Left colon (tissue), 2 donors: ENCODE results near the gene ZNF200. TPM values are rescaled to one million over a fixed set of nuclear protein-coding genes. Genes with fewer than 3 reads are reported as not detected.
"Not testable (repeated sequence)": the region's sequence is repeated elsewhere in the genome, so short reads cannot be mapped to it uniquely, and the experiment has no call there.

Experiments used
- ATAC-seq: fragments of 200-7000 bp; cut with Tn5 transposase; one replicate; pipeline ENCODE4 v1.9.1; 2020; ENCODE audit warnings: mild to moderate bottlenecking, moderate library complexity
- DNase-seq, 2 donors: peaks; one replicate each; pipeline ENCODE4 v3.0.0-alpha.2; 2020
- intact Hi-C, 2 donors: fragments of 100-400 bp; cut with DNase I in 1 of 2; cut with micrococcal nuclease in 1 of 2; formaldehyde crosslinking; loops; one replicate each; pipeline versions ENCODE4 v1.11.2 to v1.14.0; 2022; cut with DNase I, micrococcal nuclease
- total RNA-seq, 2 donors: library from RNA; stranded (reverse); fragmentation: NEBNext Ultra II Directional; extraction: Animal tissue kit (Norgen Biotek cat#: 25700); gene quantifications; one replicate each; pipeline ENCODE4 v1.2.1, GENCODE V29; 2021
- donor health status: DM: no; HTN: no; CAD: no.
- donor health status: DM: yes; HTN: yes; CAD: no.

ZNF200 gene
- total RNA-seq, 2 donors from 2014 or later = 6.0 to 6.1 TPM

DNA sequence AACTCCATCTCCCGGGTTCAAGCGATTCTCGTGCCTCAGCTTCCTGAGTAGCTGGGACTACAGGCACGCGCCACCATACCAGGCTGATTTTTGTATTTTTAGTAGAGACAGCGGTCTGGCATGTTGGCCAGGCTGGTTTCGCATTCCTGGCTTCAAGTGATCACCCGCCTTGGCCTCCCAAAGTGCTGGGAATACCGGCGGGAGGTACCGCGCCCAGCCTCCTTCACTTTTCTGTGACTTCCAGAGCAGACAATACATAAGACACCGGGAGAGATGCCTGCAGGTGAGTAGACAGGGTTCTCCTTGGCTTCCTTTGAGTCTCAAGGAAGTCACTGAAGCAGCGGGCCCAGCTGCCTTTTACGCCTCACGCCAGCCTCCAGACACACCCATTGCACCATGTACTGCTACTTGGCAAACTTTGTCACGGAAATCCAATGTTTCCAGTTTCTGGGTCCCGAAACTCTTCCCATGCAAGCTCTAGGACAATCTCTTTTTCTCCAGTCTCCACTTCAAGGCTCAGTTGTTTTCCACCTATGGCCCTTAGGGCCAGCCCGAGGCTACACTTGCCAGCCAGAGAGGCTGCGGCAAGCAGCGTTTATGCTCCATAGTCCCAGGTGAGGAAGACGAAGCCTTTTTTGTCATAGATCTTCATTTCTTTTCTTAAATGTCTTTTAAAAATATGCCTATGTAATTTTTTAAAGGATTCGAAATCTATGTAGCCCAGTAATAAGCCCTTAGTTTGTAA, 47.8 kb downstream of the ZNF200 start:
- DNase-seq (no peak), ATAC-seq (peak; percentile 66)
- intact Hi-C loops = no loop called here

DNA sequence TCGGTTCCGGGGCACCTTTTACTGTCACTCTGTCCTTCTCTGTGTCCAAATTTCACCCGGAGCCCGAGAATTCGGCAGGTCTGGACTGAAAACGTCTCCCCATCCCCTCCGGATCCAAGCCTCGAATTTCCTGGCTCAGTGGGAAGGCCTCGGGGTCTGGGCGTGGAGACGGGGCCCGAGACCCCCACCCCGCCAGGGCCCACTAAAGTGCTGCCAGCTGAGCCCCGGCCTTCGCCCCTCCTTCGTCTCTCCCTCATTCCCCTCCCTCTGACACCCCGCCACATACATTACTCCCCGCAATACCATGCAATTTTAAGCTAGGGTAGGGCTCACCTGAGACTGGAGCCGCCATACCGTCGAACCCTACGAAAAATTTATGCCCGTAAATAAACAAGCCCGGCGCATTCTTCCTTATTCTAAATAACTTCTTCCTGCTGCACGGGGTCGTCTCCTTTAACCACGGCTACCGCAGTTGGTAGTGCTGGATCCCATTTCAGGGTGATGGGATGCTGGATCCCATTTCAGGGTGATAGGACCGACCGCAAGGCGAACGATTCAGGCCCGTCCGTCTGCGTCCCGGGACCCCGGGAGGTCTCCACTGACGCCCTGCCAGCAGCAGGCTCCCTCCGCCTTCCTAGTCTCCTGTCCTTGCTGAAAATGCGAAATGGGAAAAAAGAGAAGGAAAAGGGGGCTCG, 51.4 kb downstream of the ZNF200 start:
- intact Hi-C loops = no loop called here
- DNase-seq = no peak
- ATAC-seq = no peak

DNA sequence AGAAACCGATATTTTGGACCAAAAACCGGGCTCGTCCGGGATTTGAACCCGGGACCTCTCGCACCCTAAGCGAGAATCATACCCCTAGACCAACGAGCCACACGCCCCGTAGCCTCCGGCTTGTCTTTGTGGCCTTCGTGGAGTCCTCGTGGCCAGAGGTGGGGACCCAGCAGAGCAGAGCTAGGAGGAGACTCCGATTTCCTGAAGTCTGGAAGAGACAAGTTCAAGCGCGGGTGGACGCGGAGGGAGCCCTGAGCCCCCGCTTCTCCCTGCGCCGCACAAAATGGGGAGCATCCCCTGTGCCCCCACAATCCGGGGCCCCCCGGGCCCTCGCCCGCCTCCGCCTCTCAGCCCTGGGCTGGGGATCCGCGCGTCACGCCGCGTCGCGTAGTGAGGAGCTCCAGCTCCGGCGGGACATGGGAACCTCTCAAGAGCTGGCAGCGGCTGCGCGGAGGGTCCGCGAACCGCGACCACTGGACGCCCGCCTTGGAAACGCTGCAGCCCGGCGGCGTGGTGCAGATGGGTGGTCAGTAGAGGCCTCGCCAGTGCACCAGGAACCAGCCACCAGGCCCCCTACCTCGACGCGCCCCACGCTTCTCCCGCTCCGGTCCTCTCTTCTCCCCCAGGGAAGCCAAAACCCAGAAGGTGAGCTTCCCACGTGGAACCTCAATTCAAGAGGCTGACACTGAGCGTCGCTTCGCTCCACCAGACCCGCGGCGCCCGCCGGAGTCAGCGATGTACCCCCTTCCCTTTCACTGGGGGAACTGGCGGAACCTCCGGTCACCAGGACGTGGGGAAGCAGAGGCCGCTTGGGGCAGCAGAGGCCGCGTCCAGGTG, 52.1 kb downstream of the ZNF200 start:
- intact Hi-C loops = no loop called here
- ATAC-seq = peak; percentile 72
- no peak for DNase-seq

DNA sequence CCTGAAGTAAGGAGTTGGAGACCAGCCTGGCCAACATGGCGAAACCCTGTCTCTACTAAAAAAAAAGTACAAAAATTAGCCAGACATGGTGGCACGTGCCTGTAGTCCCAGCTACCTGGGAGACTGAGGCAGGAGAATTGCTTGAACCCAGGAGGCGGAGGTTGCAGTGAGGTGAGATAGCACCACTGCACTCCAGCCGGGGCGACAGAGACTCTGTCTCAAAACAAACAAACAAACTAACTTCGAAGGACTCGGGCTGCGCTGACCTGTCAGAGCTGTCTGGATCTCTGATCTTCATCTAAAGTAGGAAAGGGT, 52.7 kb downstream of the ZNF200 start:
- ATAC-seq, intact Hi-C loops, DNase-seq: not testable (repeated sequence)

DNA sequence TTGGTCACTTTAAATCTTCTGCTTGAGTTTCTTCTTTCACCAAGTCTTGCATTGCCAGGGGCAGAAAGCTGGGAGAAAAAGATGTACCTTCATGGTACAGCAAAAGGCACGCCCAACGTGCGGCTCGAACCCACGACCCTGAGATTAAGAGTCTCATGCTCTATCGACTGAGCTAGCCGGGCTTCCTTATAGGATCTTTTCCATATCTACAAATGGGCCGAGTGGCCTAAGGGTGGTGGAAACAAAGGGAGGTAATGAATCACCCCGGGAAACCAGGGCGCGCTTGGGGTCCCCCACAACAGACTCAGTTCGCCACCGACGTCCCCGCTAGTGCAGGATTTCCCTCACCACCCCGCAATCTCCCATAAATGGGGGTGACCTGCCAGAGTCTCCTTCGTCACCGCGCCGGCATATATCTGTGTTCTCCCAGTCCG, 54.5 kb downstream of the ZNF200 start:
- ATAC-seq (no peak), DNase-seq (no peak)
- intact Hi-C loops = no loop called here

DNA sequence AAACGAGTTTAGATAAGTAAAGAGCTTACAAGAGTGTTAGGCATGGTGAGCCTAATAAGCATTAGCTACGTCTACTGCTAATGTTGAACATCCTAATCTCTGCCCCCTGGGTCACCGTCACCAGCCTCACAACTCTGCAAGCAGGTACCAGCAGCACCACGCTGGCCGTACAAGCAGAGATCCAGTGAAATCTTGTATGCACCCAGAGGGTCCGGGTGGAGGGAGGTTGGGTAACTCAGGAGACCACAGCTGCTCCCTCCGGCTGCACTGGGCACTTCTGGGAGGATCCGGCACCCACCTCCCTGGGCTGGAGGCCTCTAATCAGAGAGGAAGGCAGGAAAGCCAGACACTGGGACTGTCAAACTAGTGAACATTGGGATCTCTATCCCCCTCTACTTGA, 55.3 kb downstream of the ZNF200 start:
- no peak for ATAC-seq
- intact Hi-C loops = no loop called here

DNA sequence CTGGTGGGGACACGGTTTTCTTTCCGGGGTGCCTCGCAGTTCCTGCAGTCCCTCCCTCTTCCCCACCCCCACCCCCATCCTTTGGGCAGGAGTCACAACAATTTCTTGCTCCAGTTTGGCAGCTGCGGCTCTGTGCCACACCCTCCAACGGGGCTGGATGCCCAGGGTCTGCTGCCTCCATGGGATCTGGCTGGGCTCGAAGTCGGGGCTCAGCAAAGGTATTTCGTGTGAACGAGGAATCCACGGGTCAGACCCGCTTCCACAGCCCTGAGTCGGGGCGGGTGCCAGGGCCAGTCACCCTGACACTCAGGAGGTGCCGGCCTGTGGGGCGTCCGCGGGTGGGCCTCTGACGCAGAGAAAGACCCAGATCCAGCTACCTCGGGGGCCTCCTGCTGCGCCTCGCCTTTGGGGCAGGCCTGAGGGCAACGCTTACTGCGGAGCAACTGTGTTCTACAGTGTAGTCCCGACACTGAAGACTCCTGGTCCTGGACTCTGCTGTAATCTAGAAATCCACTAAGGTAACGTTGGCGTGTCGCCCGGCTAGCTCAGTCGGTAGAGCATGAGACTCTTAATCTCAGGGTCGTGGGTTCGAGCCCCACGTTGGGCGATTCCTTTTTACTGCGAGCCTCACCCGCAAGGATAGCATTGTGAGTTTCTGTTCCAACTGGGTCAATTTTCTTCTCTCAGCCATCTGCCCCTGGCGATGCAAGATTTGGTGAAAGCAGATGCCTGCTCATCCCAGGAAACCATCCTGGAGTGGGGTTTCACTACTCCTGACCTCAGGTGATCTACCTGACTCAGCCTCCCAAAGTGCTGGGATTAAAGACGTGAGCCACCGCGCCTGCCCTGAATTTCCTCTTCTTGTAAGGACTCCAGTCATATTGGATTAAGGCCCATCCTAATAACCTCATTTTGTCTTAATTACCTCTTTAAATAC, 59.5 kb downstream of the ZNF200 start:
- ATAC-seq (no peak), DNase-seq (no peak)
- intact Hi-C loops = no loop called here

More for the DNA sequence above, 55.3 kb downstream of the ZNF200 start:
- no peak for DNase-seq

DNA sequence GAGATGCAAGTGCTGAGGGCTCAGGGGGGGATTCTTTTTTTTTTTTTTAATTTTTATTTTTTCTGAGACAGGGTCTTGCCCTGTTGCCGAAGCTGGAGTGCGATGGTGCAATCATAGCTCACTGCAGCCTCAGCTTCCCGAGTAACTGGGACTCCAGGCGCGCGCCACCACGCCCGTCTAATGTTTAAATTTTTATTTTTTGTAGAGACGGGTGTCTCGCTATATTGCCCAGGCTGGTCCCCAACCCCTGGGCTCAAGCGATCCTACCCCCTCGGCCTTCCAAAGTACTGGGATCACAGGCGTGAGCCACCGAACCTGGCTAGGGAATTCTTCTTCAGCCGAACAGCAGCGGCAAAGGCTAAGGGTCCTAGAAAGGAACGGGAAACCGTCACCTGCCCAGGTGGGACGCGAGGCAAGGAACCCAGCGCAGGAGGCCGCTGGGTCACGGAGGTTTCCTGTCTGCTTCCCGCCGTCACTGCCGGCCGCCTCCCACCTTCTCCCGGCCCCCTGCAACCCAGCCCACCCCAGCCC, 60.3 kb downstream of the ZNF200 start:
- no peak for ATAC-seq
- intact Hi-C loops = no loop called here
- no peak for DNase-seq

DNA sequence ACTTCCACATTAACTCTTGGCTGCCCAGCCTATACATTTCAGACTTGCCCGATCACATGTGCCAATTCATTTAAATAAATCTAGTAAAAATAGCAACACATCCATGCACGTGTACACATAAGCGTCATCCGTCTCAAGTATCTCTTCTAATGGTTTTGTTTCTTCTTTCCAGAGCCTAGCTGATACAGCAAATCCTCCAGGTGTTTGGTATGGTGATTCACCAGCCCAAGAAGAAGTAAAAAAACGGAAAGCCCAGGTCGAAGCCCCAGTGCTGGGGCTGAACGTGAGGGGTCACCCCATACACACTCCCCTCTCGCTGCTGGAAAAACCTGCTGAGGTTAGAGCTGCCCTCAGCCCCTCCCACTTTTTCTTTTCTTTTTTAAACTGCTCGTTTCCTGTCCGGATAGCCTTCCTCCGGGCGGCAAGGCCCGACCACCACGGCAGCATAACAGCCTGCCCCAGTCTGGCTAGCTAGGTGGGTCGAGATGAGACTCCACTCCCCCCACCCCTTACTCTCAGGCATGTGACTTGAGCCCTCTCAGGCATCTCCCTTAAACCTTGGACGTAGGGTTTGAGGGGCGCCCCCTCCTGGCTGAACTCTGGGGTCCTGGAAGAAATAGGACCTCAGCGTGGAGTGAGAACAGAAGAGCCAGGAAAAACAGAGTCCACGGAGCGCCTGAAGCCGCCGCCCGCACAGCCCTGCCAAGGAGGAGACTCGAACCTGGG, 60.9 kb downstream of the ZNF200 start:
- intact Hi-C loops = no loop called here
- DNase-seq (no peak), ATAC-seq (no peak)

Other genes starting within 250 kb of the ZNF200 start
- under 1 TPM; 0.40 to 0.42 TPM for gene CLDN9, start 222.2 kb downstream of the ZNF200 start, total RNA-seq
- not detected for gene CLDN6, start 217.0 kb downstream of the ZNF200 start, total RNA-seq
- 10 to 100 TPM; 10.5 to 19.3 TPM for gene TNFRSF12A, start 214.8 kb downstream of the ZNF200 start, total RNA-seq
- 10 to 100 TPM; 26.6 to 31.4 TPM for gene HCFC1R1, start 211.2 kb downstream of the ZNF200 start, total RNA-seq
- 10 to 100 TPM; 18.8 to 19.3 TPM for gene THOC6, start 211.1 kb downstream of the ZNF200 start, total RNA-seq
- 100 to 1,000 TPM in 1 of 2 donors, 10 to 100 TPM in 1; 91.8 to 107 TPM for gene BICDL2, start 198.2 kb downstream of the ZNF200 start, total RNA-seq
- 1 to 10 TPM in 1 of 2 donors, under 1 TPM in 1; 0.70 to 1.1 TPM for gene MMP25, start 188.6 kb downstream of the ZNF200 start, total RNA-seq
- gene IL32, start 169.5 kb downstream of the ZNF200 start, total RNA-seq = 100 to 1,000 TPM; 265 to 865 TPM
- gene ZSCAN10, start 135.9 kb downstream of the ZNF200 start, total RNA-seq = not detected
- gene ZNF205, start 122.6 kb downstream of the ZNF200 start, total RNA-seq = 1 to 10 TPM; 8.2 to 9.6 TPM
- gene ZNF213, start 100.1 kb downstream of the ZNF200 start, total RNA-seq = 10 to 100 TPM; 12.3 to 13.8 TPM
- gene OR1F1, start 47.0 kb downstream of the ZNF200 start, total RNA-seq = not detected
- gene MEFV, start 21.5 kb upstream of the ZNF200 start, total RNA-seq = under 1 TPM; 0.37 to 0.67 TPM
- 10 to 100 TPM; 21.2 to 24.3 TPM for gene ZNF263, start 48.3 kb upstream of the ZNF200 start, total RNA-seq
- 1 to 10 TPM; 1.8 to 2.1 TPM for gene TIGD7, start 70.3 kb upstream of the ZNF200 start, total RNA-seq
- 10 to 100 TPM; 17.9 to 24.1 TPM for gene ZNF75A, start 70.3 kb upstream of the ZNF200 start, total RNA-seq
- gene OR2C1, start 120.7 kb upstream of the ZNF200 start, total RNA-seq = not detected
- gene ZSCAN32, start 165.8 kb upstream of the ZNF200 start, total RNA-seq = 10 to 100 TPM; 10.1 to 12.5 TPM
- 1 to 10 TPM; 7.6 to 7.7 TPM for gene ZNF174, start 166.1 kb upstream of the ZNF200 start, total RNA-seq
- 1 to 10 TPM; 1.5 to 1.6 TPM for gene ZNF597, start 208.3 kb upstream of the ZNF200 start, total RNA-seq
- 10 to 100 TPM; 76.5 to 85.3 TPM for gene NAA60, start 208.5 kb upstream of the ZNF200 start, total RNA-seq